Breast epithelium (tissue), 4 donors: ENCODE measurements around the gene ANKRD29. TPM values are rescaled to one million over a fixed set of nuclear protein-coding genes. Genes with fewer than 3 reads are reported as not detected.

Source experiments
- DNase-seq, 2 donors: peaks; one replicate each; pipeline ENCODE4 v3.0.0-alpha.2; 2019; ENCODE audit warnings: low spot score in 2 of 2
- H3K27ac ChIP-seq, 2 donors: fragments of 200-600 bp; sonication (generic) in 1 of 2; one replicate each; pipeline ENCODE4 v1.5.1; 2016 to 2019; ENCODE audit warnings: mild to moderate bottlenecking in 1 of 2
- H3K27me3 ChIP-seq, 2 donors: fragments of 200-600 bp; sonication (generic) in 1 of 2; one replicate each; pipeline versions ENCODE4 v1.5.1 to v1.6.0; 2017 to 2019; ENCODE audit warnings: control low read depth in 1 of 2, mild to moderate bottlenecking in 1 of 2
- H3K36me3 ChIP-seq: fragments of 200-600 bp; one replicate; pipeline ENCODE4 v1.5.1; 2019
- H3K4me1 ChIP-seq, 2 donors: fragments of 200-600 bp; sonication (generic); one replicate each; pipeline ENCODE4 v1.5.1; 2016 to 2019; ENCODE audit warnings: control low read depth in 1 of 2
- H3K4me3 ChIP-seq, 3 donors: fragments of 200-600 bp; sonication (generic); 1 replicate in 2 of 3; 2 replicates in 1 of 3; pipeline ENCODE4 v1.5.1; 2016 to 2019; ENCODE audit warnings: mild to moderate bottlenecking in 3 of 3, moderate library complexity in 2 of 3
- H3K9me3 ChIP-seq, 2 donors: fragments of 200-600 bp; sonication (generic) in 1 of 2; one replicate each; pipeline ENCODE4 v1.5.1; 2016 to 2019; ENCODE audit warnings: control low read depth in 1 of 2
- CTCF ChIP-seq, 3 donors: fragments of 450-650 bp; IDR thresholded peaks; one replicate each; pipeline ENCODE4 v1.5.1; 2016 to 2017; ENCODE audit warnings: antibody characterized with exemption in 3 of 3, mild to moderate bottlenecking in 3 of 3, moderate library complexity in 3 of 3
- POLR2A ChIP-seq: fragments of 450-650 bp; IDR thresholded peaks from one replicate; pipeline ENCODE4 v1.6.1; 2016; ENCODE audit warnings: antibody characterized with exemption, mild to moderate bottlenecking, moderate library complexity
- POLR2AphosphoS5 ChIP-seq, 3 donors: sonication (generic); formaldehyde crosslinking; IDR thresholded peaks; one replicate each; pipeline ENCODE4 v1.6.1; 2017; ENCODE audit warnings: antibody characterized with exemption in 3 of 3
- intact Hi-C: fragments of 100-400 bp; cut with DNase I; formaldehyde crosslinking; loops from one replicate; pipeline ENCODE4 v1.15.1; 2023; ENCODE audit warnings: low total_unique reads
- total RNA-seq, 3 donors: library from RNA; depleted of rRNA; stranded (reverse); fragments of >200 nt; gene quantifications; one replicate each; pipeline ENCODE4 v1.1.0, GENCODE V29; 2016

ANKRD29 gene
- total RNA-seq, 3 donors from 2014 or later, result 8.8 to 13.8 (median 9.9) TPM

GRCh38 chr18:23645568-23646175, 17.0 kb downstream of the ANKRD29 start:
- TF ChIP-seq POLR2AphosphoS5 (IDR thresholded peaks at IDR 0.05) (no peak), POLR2A (no peak), CTCF (IDR thresholded peaks at IDR 0.05) (no peak)
- intact Hi-C loops, result no loop called here

GRCh38 chr18:23643815-23644490, 18.8 kb downstream of the ANKRD29 start:
- Histone ChIP-seq H3K4me1 (no peaks in the 10 kb centered on the region), H3K9me3 (peaks cover 5 to 8% of the 10 kb centered on the region in 2 donors), H3K27me3 (no peaks in the 10 kb centered on the region), H3K36me3 (no peaks in the 10 kb centered on the region), H3K4me3 (no peak overlapping the region), H3K27ac (no peak overlapping the region)
- intact Hi-C loops, result no loop called here
- no peak for DNase-seq
- TF ChIP-seq CTCF (IDR thresholded peaks at IDR 0.05), result no peak
- no peak for TF ChIP-seq POLR2AphosphoS5 (IDR thresholded peaks at IDR 0.05)
- no peak for TF ChIP-seq POLR2A

More at GRCh38 chr18:23645568-23646175, 17.0 kb downstream of the ANKRD29 start:
- no peaks in the 10 kb centered on the region for H3K36me3 ChIP-seq
- no peaks in the 10 kb centered on the region for H3K4me1 ChIP-seq
- H3K9me3 ChIP-seq, result peaks cover 5 to 8% of the 10 kb centered on the region in 2 donors
- no peak for DNase-seq
- no peak overlapping the region for H3K4me3 ChIP-seq
- H3K27ac ChIP-seq, result no peak overlapping the region
- H3K27me3 ChIP-seq, result no peaks in the 10 kb centered on the region

DNA sequence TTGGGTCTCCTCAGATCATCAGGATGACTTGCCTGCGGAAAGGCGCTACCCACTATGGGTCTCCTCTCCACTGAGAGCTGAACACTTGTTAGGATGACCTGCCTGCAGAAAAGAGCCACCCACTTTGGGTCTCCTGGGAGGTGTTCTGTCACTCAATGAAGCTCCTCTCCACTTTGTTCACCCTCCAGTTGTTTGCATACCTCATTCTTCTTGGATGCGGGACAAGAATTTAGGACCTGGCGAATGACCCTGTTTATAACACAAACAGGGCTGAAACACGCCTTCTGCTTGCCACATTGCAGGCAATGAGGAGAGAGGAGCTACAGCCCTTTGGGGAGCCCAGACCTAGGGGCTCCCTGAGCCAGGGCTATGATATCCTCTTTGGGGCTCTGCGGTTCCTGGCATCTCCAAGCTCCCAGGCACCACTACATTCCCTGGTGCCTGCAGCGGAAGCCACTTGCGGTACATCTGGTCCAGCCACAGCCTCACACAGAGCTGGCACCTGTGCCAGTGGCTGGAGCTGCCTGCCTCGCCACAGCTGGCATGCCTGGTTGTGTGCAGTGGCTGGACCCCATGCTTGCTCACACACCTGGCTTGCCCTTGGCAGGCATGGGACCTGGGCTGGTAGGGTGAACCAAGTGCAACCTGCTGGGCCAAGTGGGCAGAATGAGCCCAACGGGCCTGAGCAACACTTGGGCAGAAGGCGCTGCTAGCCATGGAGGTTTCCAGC, 20.6 kb downstream of the ANKRD29 start:
- no peak for DNase-seq

GRCh38 chr18:23641143-23641720, 21.5 kb downstream of the ANKRD29 start:
- no peak for DNase-seq
- Histone ChIP-seq H3K4me3 (no peak overlapping the region), H3K36me3 (no peaks in the 10 kb centered on the region), H3K4me1 (no peaks in the 10 kb centered on the region), H3K9me3 (peaks cover 5 to 8% of the 10 kb centered on the region in 2 donors), H3K27me3 (no peaks in the 10 kb centered on the region), H3K27ac (no peak overlapping the region)
- intact Hi-C loops, result no loop called here
- TF ChIP-seq POLR2A, result no peak
- no peak for TF ChIP-seq CTCF (IDR thresholded peaks at IDR 0.05)
- no peak for TF ChIP-seq POLR2AphosphoS5 (IDR thresholded peaks at IDR 0.05)

More for the DNA sequence above, 20.6 kb downstream of the ANKRD29 start:
- Histone ChIP-seq H3K27ac (no peak overlapping the region), H3K4me1 (no peaks in the 10 kb centered on the region), H3K4me3 (no peak overlapping the region), H3K9me3 (peaks cover 5 to 8% of the 10 kb centered on the region in 2 donors), H3K36me3 (no peaks in the 10 kb centered on the region), H3K27me3 (no peaks in the 10 kb centered on the region)
- TF ChIP-seq CTCF (IDR thresholded peaks at IDR 0.05) (no peak), POLR2A (no peak), POLR2AphosphoS5 (IDR thresholded peaks at IDR 0.05) (no peak)
- intact Hi-C loops, result no loop called here
